Measurements from ENCODE around the gene TMEM116.
"Not testable (repeated sequence)": the region's sequence is repeated elsewhere in the genome, so short reads cannot be mapped to it uniquely, and the experiment has no call there.

Gene TMEM116

DNA sequence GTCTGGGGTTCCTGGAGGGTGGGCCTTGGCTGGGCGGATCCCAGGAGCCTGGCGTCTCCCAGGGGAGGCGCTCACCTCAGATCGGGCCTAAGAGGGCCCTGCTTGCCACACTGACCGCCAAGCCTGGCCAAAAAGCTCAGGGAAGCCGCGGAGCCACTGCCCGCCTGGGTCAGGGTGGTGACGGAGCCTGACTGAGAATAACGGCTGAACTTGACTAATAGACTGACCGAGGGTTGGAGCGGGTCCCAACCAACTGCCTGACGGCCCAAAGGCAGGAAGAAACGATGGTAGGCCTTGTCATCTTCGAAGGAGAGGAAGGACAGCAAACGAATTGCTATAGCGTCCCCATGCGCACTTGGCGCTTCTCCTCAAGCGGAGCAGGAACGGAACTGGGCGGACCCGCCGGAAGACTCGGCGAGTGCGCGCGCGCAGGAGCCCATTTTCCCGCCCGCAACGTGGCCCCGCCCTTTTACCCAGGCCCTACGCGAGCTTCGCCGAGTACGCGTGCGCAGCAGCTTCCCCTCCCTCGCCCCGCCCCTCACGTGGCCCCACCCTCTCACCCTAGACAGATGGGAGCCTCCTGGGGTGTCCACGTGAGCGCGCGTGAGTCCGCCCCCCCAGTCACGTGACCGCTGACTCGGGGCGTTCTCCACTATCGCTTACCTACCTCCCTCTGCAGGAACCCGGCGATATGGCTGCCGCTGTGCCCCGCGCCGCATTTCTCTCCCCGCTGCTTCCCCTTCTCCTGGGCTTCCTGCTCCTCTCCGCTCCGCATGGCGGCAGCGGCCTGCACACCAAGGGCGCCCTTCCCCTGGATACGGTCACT, at the start of gene TMEM116, which contains the start of gene ERP29:
TMEM116 (minus strand) TSS at position 391 of the 826 bp plus-strand sequence. CDS start 7,895 bp downstream, outside the sequence.
ERP29 (plus strand) TSS at position 652 of the 826 bp plus-strand sequence; CDS start at position 692, 40 bp downstream.
- DNase-seq = peak; percentile 97

DNA sequence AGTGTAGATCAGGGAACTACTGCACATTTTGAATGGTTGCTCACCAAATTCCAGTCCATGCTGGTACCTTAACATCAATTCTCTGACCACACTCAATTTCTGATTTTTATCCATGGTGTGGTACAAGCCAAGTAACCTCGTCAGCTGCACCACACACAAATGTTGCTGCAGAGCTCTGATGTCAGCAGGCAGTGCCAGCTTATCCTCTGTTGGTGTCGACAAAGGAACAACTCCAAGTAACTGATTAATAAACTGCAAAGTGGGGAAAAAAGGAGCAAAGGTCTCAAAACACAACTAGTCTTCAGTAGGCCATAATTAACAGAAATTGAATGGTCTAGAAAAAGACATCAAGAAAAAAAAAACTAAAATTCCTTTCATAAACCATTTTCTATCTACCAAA, 48.2 kb upstream of the TMEM116 start:
- no peak for DNase-seq

GRCh38 chr12:112049351-112049750, 36.4 kb upstream of the TMEM116 start:
- DNase-seq = no peak

- no peak for DNase-seq
Observed at GRCh38 chr12:112046003-112046402, 33.0 kb upstream of the TMEM116 start.

DNA sequence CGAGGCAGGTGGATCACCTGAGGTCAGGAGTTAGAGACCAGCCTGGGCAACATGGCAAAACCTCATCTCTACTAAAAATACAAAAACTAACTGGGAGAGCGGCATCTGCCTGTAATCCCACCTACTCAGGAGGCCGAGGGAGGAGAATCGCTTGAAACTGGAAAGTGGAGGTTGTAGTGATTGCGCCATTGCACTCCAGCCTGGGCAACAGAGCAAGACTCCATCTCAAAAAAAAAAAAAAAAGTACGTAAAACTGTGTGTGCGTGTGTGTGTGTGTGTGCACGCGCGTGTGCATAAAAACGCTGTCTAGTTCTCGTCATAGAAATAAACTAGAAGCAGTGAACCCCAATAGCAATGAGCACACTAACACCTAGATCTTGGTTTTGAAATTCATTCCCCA, 23.6 kb upstream of the TMEM116 start:
- not testable (repeated sequence) for DNase-seq

GRCh38 chr12:112035219-112035785, 22.3 kb upstream of the TMEM116 start:
- DNase-seq = no peak

DNA sequence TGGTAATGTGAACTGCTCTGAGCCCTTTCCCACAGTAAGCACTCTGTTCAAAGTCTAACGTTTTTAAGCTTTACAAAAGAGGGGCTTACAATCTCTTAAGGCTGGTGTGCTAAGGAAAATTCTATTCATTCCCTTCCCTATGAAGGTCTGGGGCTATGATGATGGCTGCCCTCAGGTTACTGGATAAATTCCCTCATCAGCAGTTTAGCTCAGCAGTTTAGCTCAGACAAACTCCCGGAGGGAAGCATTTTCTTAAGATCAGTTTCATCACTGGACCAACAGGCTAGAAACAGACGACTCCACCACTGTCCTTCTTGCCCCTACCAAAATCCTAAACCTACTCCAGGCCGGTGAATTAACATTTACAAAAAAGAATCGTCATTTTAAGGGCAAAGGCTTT, 19.3 kb upstream of the TMEM116 start:
- DNase-seq = no peak

GRCh38 chr12:112031472-112031871, 18.5 kb upstream of the TMEM116 start:
- DNase-seq = no peak

- no peak for DNase-seq
Observed at GRCh38 chr12:112029301-112029700, 16.3 kb upstream of the TMEM116 start.

DNA sequence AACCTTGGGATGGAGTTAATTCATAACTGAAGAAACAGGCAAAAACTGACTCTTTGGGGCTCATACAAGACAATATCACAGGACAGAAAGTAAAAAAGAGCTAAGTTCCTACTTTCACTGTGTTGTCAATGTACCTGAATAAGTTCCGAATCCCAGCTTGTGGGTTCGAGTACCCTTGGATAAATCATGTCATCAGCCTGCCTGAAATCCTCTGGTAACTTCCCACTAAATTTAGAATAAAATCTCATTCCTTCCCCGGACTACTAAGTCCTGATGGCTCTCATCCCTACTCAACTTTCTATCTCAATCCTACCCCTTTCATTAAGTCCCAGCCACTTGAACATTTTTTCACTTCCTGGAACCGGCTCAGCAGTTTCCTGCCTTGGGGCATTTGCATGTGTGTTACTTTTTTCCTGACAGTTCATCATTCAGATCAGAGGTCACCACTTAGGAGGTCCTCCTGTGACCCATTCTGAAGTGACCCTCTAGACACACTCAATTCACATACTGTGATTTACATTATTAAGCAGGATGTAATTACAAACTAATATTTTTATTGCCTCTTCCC, 12.9 kb upstream of the TMEM116 start:
- DNase-seq = no peak

- no peak for DNase-seq
Observed at GRCh38 chr12:112023759-112024396, 10.9 kb upstream of the TMEM116 start.

GRCh38 chr12:112022241-112023016, 9.5 kb upstream of the TMEM116 start:
- DNase-seq = no peak

- no peak for DNase-seq
Observed at GRCh38 chr12:112020947-112021457, 8.0 kb upstream of the TMEM116 start.

- DNase-seq = no peak
Observed at GRCh38 chr12:112018571-112019237, 5.7 kb upstream of the TMEM116 start.

- peak; percentile 66 for DNase-seq
Observed at GRCh38 chr12:112017041-112017440, 4.1 kb upstream of the TMEM116 start.

GRCh38 chr12:112015938-112016337, 3.0 kb upstream of the TMEM116 start:
- DNase-seq = no peak

DNA sequence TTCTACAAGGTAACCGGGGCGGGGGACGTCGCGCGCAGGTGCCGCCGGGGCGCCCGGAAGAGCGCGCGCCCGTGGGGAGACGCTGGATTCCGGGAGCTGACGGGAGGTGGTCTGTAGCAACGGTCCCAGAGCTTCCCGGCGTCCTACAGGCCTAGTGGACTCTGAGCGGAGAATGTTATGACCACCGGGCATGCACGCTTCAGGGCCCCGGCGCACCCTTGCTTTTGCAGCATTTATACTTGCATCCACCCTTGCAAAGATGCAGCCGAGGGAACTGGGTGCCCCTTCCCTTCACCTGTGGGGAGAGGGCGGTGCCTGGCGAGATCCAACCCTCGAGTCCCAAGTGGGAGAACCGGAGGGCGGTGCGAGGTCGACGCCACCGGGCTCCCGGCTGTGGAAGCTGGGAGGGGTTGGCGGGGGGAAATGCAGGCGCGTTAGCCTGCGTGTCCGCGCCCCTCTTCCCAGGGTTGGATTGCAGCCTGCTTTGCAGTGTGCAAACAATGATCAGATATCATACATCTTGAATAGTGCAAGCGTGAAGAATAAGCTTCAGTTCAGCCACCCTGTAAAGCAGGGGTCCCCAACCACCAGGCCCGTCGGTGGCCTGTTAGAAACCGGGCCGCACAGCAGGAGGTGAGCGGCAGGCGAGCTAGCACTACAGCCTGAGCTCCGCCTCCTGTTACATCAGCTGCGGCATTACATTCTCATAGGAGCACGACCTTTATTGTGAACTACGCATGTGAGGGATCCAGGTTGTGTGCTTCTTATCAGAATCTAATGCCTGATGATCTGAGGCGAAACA, 837 bp upstream of the TMEM116 start:
- peak; percentile 88 for DNase-seq

GRCh38 chr12:112011685-112012084, 1.3 kb downstream of the TMEM116 start:
- DNase-seq = no peak

DNA sequence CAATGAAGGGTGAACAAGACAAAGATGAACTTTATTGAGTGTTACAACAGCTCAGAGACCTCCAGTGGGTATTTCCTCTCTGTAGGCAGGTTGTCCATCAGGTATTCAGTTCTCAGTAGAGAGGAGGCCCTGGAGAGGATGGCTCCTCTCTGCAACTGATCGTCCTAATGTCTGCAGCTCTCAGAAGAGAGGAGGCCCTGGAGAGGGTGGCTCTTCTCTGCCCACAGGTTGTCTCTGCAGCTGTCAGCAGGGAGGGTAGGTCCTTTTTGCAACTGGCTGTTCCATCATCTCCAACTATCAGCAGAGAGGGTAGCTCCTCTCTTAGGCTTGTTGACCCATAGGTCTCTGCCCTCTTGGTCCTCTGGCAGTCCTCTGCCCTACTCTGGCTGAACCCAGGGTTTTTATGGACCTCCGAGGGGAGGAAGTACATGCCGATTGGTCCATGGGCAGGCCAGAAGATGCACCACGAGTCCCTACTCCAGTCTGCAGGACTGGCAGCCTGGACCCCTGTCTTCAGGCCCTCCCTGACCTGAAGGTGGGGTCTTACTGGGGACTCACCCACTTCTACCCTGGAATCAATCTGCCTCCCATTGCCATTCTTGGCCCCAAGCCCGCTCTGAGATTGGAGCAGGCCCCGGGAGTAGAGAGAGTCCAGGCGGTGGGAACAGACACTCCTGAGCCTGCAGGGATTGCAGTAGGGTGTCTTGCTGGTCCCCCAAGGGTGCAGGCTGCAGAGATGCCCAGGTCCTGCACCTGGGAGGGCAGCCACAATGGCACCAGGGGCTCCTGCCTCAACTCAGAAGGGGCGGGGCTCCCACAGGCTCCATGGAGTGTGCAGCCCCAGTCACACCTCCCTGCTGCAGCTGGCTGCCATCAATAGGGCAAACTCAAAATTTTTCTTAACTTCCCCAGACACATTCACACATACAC, 2.3 kb downstream of the TMEM116 start:
- DNase-seq = no peak

- peak; percentile 28 for DNase-seq
Observed at GRCh38 chr12:112009596-112009995, 3.4 kb downstream of the TMEM116 start.

Measured in NCI-H2171 treated with DMSO at 0.1 percent for 48 hours (cell line).